Left ventricle myocardium inferior (tissue), 1 donor: ENCODE measurements around the gene CHAC2. TPM values are rescaled to one million over a fixed set of nuclear protein-coding genes. Genes with fewer than 3 reads are reported as not detected.

ENCODE experiments used
- DNase-seq: peaks from one replicate; pipeline ENCODE4 v3.0.0-alpha.2; 2020
- H3K27ac ChIP-seq: fragments of 200-600 bp; replicated peaks from 2 replicates; pipeline ENCODE4 v1.8.0; 2021
- H3K27me3 ChIP-seq: fragments of 200-600 bp; 2 replicates; pipeline ENCODE4 v1.8.0; 2021; ENCODE audit warnings: low read depth
- H3K36me3 ChIP-seq: fragments of 200-600 bp; 2 replicates; pipeline ENCODE4 v1.8.0; 2021
- H3K4me1 ChIP-seq: fragments of 200-600 bp; 2 replicates; pipeline ENCODE4 v1.8.0; 2021
- H3K4me3 ChIP-seq: fragments of 200-600 bp; 2 replicates; pipeline ENCODE4 v1.8.0; 2021; ENCODE audit warnings: mild to moderate bottlenecking, moderate library complexity
- H3K9me3 ChIP-seq: fragments of 200-600 bp; replicated peaks from 2 replicates; pipeline ENCODE4 v1.8.0; 2021
- intact Hi-C: fragments of 100-400 bp; cut with micrococcal nuclease; formaldehyde crosslinking; loops from one replicate; pipeline ENCODE4 v1.11.0; 2022
- total RNA-seq: library from RNA; stranded (reverse); fragmentation: NEBNext Ultra II Directional; extraction: Animal tissue kit (Norgen Biotek cat#: 25700); gene quantifications from one replicate; pipeline ENCODE4 v1.2.1, GENCODE V29; 2021
- TF ChIP-seq, protein P1 (sequence below): fragments of 200-600 bp; IDR thresholded peaks from 2 replicates; pipeline ENCODE4 v1.8.0; 2021; ENCODE audit warnings: antibody characterized with exemption, mild to moderate bottlenecking, borderline replicate concordance
- donor health status: DM: no; HTN: yes; CAD: no; lungs with severe emphysema.

The CHAC2 gene
- total RNA-seq, 1 donor from 2014 or later, result 3.8 TPM

DNA sequence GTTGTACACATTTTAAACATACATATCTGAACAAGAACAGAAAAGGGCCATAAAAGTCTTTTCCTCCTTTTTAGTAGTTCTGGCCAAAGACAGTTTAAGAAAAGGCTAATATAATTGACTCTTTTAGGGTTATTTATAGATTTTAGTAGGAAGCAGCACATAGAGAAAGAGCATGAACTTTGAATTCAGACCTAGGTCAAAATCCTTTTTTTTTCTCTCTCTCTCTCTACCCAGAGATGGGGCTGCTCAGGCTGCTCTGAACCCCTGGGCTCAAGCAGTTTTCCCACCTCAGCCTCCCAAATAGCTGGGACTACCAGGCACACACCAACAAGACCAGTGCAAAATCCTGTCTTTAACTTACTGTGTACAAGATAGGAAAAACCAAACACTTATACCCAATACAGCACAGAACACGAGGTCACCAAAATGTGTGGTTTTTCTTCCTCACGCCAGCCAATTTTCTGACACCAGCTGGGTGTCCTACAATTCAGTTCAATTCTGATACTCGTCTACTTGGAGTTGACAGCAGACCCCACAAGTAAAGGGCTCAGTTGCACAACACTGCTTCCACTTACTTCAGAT is 51.3 kb downstream of the CHAC2 start:
- intact Hi-C loops, result no loop called here
- no peaks in the 10 kb centered on the region for H3K4me1 ChIP-seq
- TF ChIP-seq, protein P1, sequence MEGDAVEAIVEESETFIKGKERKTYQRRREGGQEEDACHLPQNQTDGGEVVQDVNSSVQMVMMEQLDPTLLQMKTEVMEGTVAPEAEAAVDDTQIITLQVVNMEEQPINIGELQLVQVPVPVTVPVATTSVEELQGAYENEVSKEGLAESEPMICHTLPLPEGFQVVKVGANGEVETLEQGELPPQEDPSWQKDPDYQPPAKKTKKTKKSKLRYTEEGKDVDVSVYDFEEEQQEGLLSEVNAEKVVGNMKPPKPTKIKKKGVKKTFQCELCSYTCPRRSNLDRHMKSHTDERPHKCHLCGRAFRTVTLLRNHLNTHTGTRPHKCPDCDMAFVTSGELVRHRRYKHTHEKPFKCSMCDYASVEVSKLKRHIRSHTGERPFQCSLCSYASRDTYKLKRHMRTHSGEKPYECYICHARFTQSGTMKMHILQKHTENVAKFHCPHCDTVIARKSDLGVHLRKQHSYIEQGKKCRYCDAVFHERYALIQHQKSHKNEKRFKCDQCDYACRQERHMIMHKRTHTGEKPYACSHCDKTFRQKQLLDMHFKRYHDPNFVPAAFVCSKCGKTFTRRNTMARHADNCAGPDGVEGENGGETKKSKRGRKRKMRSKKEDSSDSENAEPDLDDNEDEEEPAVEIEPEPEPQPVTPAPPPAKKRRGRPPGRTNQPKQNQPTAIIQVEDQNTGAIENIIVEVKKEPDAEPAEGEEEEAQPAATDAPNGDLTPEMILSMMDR, result no peak
- no peak for DNase-seq
- no peaks in the 10 kb centered on the region for H3K9me3 ChIP-seq
- H3K27me3 ChIP-seq, result no peaks in the 10 kb centered on the region
- H3K36me3 ChIP-seq, result peaks cover 58% of the 10 kb centered on the region
- no peak overlapping the region for H3K27ac ChIP-seq
- H3K4me3 ChIP-seq, result no peak overlapping the region

DNA sequence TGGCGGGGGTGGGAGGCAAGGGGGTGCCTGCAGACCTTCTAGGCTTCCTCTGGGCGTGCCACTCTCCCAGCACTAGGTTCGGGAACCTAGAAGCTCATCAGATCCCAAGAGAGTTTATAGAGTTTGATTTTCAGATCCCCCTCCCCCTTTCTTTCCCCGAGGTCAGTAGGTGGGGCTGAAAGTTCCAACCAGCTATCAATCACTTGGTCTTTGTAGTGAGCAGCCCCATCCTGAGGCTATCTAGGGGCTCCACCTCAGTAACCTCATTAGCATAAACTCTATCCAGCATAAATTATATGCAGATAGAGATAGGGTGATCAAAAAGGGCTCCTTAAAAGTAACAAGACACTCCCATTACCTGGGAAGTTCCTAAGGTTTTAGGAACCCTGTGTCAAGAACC is 52.0 kb downstream of the CHAC2 start:
- H3K9me3 ChIP-seq, result no peaks in the 10 kb centered on the region
- no peaks in the 10 kb centered on the region for H3K27me3 ChIP-seq
- H3K4me1 ChIP-seq, result no peaks in the 10 kb centered on the region
- H3K27ac ChIP-seq, result no peak overlapping the region
- no peak for DNase-seq
- TF ChIP-seq, protein P1, result no peak
- H3K36me3 ChIP-seq, result peaks cover 51% of the 10 kb centered on the region
- no peak overlapping the region for H3K4me3 ChIP-seq
- intact Hi-C loops, result no loop called here

DNA sequence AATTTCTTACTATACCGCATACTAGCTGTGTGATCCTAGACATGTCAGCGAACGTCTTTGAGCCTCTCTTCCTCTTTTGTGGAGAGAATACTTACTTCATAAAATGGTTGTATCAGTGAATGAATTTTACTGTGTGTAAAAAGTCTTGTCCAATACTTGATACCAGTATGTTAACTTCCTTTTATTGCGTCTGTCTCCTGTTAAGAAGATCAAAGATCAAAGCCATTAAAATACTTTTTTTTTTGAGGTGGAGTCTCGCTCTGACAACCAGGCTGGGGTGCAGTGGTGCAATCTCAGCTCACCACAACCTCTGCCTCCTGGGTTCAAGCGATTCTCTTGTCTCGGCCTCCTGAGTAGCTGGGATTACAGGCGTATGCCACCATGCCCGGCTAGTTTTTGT is 52.4 kb downstream of the CHAC2 start:
- H3K27me3 ChIP-seq, result no peaks in the 10 kb centered on the region
- DNase-seq, result no peak
- H3K27ac ChIP-seq, result no peak overlapping the region
- TF ChIP-seq, protein P1, result no peak
- H3K4me1 ChIP-seq, result no peaks in the 10 kb centered on the region
- intact Hi-C loops, result no loop called here
- H3K9me3 ChIP-seq, result no peaks in the 10 kb centered on the region
- H3K4me3 ChIP-seq, result no peak overlapping the region
- H3K36me3 ChIP-seq, result peaks cover 47% of the 10 kb centered on the region

DNA sequence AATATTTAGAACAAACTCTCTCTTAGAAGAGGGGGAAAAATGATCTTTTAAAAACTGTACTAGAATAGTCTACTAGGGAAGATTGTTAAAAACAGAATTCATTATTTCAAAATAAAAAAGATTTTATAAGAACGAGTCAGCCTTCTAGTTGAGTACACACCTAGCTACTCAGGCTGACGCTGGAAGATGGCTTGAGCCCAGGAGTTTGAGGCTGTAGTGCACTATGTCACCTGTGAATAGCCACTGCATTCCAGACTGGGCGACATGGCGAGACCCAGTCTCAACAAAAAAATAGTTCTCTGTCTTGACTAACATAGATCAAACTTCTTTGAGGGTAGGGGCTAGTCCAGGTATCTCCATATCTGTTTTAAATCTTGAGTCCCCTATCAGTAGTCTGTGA is 53.1 kb downstream of the CHAC2 start:
- Histone ChIP-seq H3K36me3 (peaks cover 41% of the 10 kb centered on the region), H3K4me1 (peaks cover 1% of the 10 kb centered on the region), H3K27me3 (no peaks in the 10 kb centered on the region), H3K4me3 (no peak overlapping the region), H3K9me3 (no peaks in the 10 kb centered on the region), H3K27ac (no peak overlapping the region)
- intact Hi-C loops, result no loop called here
- TF ChIP-seq, protein P1, result no peak
- DNase-seq, result no peak

DNA sequence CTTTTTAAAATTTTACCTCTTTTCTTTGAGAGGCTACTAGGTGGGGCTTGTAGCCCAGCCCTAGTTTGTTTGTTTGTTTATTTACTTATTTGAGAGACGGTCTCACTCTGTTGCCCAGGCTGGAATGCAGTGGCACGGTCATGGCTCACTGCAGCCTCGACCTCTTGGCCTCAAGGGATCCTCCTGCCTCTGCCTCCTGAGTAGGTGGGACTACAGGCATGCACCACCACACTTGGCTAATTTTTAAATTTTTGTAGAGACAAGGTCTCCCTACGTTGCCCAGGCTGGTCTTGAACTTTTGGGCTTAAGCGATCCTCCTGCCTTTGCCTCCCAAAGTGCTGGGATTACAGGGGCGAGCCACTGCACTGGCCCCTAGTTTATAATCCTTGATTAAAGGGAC is 54.2 kb downstream of the CHAC2 start:
- Histone ChIP-seq H3K27me3 (no peaks in the 10 kb centered on the region), H3K27ac (no peak overlapping the region), H3K4me3 (no peak overlapping the region), H3K4me1 (peaks cover 12% of the 10 kb centered on the region), H3K36me3 (peaks cover 31% of the 10 kb centered on the region), H3K9me3 (no peaks in the 10 kb centered on the region)
- intact Hi-C loops, result no loop called here
- TF ChIP-seq, protein P1, result no peak
- DNase-seq, result no peak
